ENCODE measurements around the gene VSNL1.

The VSNL1 gene

GRCh38 chr2:17592731-17593409, 52.4 kb downstream of the VSNL1 start:
- H3K9ac ChIP-seq (ENCODE audit: low read length), result no peak overlapping the region
- H3K79me2 ChIP-seq (ENCODE audit: insufficient read depth, low read length), result no peaks in the 10 kb centered on the region
- H2AFZ ChIP-seq (ENCODE audit: low read length), result no peak overlapping the region
- TF ChIP-seq EZH2 (IDR thresholded peaks at IDR 0.05; ENCODE audit: borderline replicate concordance, low read length) (no peak), CTCF (IDR thresholded peaks at IDR 0.05; ENCODE audit: low read length) (no peak)
- no peak overlapping the region for H3K4me2 ChIP-seq (ENCODE audit: low read length)
- no peaks in the 10 kb centered on the region for H3K9me3 ChIP-seq (ENCODE audit: low read length)
- no peaks in the 10 kb centered on the region for H3K4me1 ChIP-seq (ENCODE audit: insufficient read depth, low read length, severe bottlenecking)
- H3K27ac ChIP-seq (ENCODE audit: low read depth, low read length, poor library complexity, severe bottlenecking), result no peak overlapping the region
- H4K20me1 ChIP-seq (ENCODE audit: insufficient read depth, low read length), result no peaks in the 10 kb centered on the region
- no peak overlapping the region for H3K4me3 ChIP-seq (ENCODE audit: low read depth, low read length, poor library complexity, severe bottlenecking)
- no peaks in the 10 kb centered on the region for H3F3A ChIP-seq (ENCODE audit: insufficient read depth, low read length)
- no peaks in the 10 kb centered on the region for H3K27me3 ChIP-seq (ENCODE audit: insufficient read depth, low read length)
- H3K36me3 ChIP-seq (ENCODE audit: insufficient read depth, low read length), result no peaks in the 10 kb centered on the region
- H3K9me2 ChIP-seq (ENCODE audit: low read depth, low read length), result no peaks in the 10 kb centered on the region

- no peaks in the 10 kb centered on the region for H3K4me1 ChIP-seq (ENCODE audit: insufficient read depth, low read length, severe bottlenecking)
- TF ChIP-seq EZH2 (IDR thresholded peaks at IDR 0.05; ENCODE audit: borderline replicate concordance, low read length), result no peak
- TF ChIP-seq CTCF (IDR thresholded peaks at IDR 0.05; ENCODE audit: low read length), result no peak
- no peak overlapping the region for H3K4me2 ChIP-seq (ENCODE audit: low read length)
- no peaks in the 10 kb centered on the region for H4K20me1 ChIP-seq (ENCODE audit: insufficient read depth, low read length)
- no peaks in the 10 kb centered on the region for H3K36me3 ChIP-seq (ENCODE audit: insufficient read depth, low read length)
- no peaks in the 10 kb centered on the region for H3F3A ChIP-seq (ENCODE audit: insufficient read depth, low read length)
- H3K9ac ChIP-seq (ENCODE audit: low read length), result no peak overlapping the region
- no peak overlapping the region for H2AFZ ChIP-seq (ENCODE audit: low read length)
- no peaks in the 10 kb centered on the region for H3K27me3 ChIP-seq (ENCODE audit: insufficient read depth, low read length)
- H3K27ac ChIP-seq (ENCODE audit: low read depth, low read length, poor library complexity, severe bottlenecking), result no peak overlapping the region
- H3K9me3 ChIP-seq (ENCODE audit: low read length), result no peaks in the 10 kb centered on the region
- H3K9me2 ChIP-seq (ENCODE audit: low read depth, low read length), result no peaks in the 10 kb centered on the region
- no peak overlapping the region for H3K4me3 ChIP-seq (ENCODE audit: low read depth, low read length, poor library complexity, severe bottlenecking)
- H3K79me2 ChIP-seq (ENCODE audit: insufficient read depth, low read length), result no peaks in the 10 kb centered on the region
Measured at GRCh38 chr2:17593445-17593840, 52.9 kb downstream of the VSNL1 start.

GRCh38 chr2:17593841-17594491, 53.5 kb downstream of the VSNL1 start:
- Histone ChIP-seq H3K79me2 (ENCODE audit: insufficient read depth, low read length) (no peaks in the 10 kb centered on the region), H3K27ac (ENCODE audit: low read depth, low read length, poor library complexity, severe bottlenecking) (no peak overlapping the region), H3K36me3 (ENCODE audit: insufficient read depth, low read length) (no peaks in the 10 kb centered on the region), H3K9me2 (ENCODE audit: low read depth, low read length) (no peaks in the 10 kb centered on the region), H3K27me3 (ENCODE audit: insufficient read depth, low read length) (no peaks in the 10 kb centered on the region), H3K9me3 (ENCODE audit: low read length) (no peaks in the 10 kb centered on the region), H3K4me1 (ENCODE audit: insufficient read depth, low read length, severe bottlenecking) (no peaks in the 10 kb centered on the region), H3F3A (ENCODE audit: insufficient read depth, low read length) (no peaks in the 10 kb centered on the region), H4K20me1 (ENCODE audit: insufficient read depth, low read length) (no peaks in the 10 kb centered on the region), H3K4me2 (ENCODE audit: low read length) (no peak overlapping the region), H3K4me3 (ENCODE audit: low read depth, low read length, poor library complexity, severe bottlenecking) (no peak overlapping the region), H3K9ac (ENCODE audit: low read length) (no peak overlapping the region), H2AFZ (ENCODE audit: low read length) (no peak overlapping the region)
- TF ChIP-seq EZH2 (IDR thresholded peaks at IDR 0.05; ENCODE audit: borderline replicate concordance, low read length), result no peak
- no peak for TF ChIP-seq CTCF (IDR thresholded peaks at IDR 0.05; ENCODE audit: low read length)
